ENCODE results near the gene C12orf42.

- TF ChIP-seq EZH2 (IDR thresholded peaks at IDR 0.05; ENCODE audit: insufficient read depth, poor library complexity, severe bottlenecking) (no peak), EZH2phosphoT487 (IDR thresholded peaks at IDR 0.05; ENCODE audit: insufficient read depth, low read depth) (no peak)
Measured at GRCh38 chr12:103386451-103386850, 109.3 kb downstream of the C12orf42 start.

Data from GM23248 (cell line).